Endothelial cell of hepatic sinusoid (primary cell): ENCODE results near the gene TAF4B.
"Not testable (repeated sequence)": the region's sequence is repeated elsewhere in the genome, so short reads cannot be mapped to it uniquely, and the experiment has no call there.

ENCODE experiments used
- in situ Hi-C: cut with HindIII; loops from 2 replicates; pipeline ENCODE4 v1.10.0; 2017; ENCODE audit warnings: low sequenced_read_pairs

Gene TAF4B

DNA sequence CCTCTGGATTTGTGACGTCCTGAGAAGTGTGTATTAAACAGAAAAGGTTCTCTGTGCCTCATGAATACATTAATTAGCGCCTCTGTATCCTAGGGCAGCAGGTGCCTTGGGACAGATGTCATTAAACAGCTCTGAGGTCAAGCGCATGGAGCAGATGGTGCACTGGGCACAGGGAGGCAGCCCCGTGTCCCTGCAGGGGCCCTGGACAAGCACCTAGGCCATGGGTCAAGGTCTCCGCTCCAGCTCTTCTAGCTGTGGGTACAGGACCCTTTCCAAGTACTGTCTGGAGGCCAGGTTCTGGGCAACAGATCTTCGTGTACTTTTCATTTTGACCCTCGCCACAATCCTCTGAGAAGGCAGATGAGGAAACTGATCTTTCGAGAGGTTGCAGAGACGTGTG lies 195.7 kb downstream of the TAF4B start:
- in situ Hi-C loops = no loop called here

DNA sequence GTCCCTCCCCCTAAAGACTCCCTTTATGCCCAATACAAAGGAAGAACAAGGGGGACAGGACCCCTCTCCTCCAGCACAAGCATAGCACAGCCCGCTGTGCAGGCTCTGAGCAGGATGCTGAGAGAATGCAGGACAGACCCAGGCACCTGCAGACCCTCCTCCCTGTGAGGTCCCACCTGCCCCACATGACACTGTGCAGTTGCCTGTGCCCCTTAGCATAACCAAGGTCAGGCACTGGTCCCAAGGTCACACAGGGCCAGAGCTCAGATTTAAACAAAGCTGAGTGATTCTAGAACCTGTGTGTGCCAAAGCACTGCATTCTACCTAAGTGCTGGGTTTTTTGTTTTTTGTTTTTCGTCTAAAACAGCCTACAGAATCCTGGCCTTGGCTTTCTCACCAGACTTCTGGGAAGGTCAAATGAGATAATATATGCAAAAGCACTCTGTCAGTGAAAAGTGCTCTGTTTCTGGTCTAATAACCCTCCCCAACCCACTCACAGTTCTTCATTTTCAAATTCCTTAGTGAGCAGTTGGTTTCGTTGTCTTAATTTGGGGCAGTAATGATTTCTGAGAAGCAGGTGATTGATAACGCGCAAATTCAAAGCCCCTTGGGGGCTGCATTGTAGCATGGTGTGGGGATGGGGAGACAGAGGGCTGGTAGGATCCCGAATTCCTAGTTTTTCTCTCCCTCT lies 196.4 kb downstream of the TAF4B start:
- in situ Hi-C loops = no loop called here

DNA sequence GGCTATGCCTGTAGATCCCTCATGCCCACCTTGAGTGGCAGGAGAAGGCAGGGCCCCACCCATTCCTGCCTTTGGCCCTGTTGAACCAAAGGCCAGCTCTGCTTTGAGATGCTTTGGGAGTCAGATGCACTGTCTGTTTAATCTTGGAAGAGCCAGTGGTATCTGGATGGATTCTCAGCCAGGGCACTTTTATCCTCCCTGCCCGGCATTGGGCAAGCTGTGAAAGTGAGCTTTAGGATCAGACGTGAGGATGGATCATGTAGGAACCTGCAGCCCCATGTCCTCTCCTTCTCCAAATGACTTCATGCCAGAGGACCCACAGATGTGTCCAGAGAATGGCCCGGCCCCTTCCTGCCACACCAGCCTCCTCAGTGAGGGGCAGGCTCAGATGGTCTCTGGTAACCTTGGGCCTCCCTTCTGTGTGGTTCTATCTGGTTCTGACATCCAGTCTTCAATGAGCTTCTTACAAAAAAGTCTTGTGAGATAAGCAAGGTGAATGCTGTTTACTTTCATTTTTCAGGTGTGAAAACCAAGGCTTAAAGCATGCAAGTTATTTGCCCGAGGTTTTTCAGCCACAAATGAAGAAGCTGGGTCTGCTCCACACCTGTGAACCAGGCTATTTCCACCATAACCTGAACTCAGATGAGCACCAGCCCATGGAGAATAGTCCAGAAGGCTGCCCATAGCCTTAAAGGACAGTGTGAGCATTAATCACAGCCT lies 198.3 kb downstream of the TAF4B start:
- in situ Hi-C loops = loop anchor here (5.0 kb wide), 1 partner anchor 38 kb away; no protein-coding TSS in a partner anchor

DNA sequence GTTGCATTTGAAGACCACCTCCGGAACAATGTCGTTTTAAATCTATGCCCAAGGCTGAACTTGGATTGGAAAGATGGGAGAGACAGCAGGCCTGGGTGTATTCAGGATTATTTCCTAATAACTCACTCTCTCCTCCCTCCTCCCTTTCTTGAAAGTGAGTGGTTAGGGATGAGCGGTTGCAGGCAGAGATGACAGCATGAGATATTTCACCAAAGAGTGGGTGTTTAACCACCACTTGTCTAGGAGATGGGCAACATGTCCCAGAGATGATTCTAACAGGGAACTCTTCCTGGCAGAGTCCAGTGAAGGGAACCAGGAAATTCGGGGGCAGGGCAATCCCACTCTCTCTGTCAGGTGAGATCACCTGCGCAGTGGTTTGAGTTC lies 198.9 kb downstream of the TAF4B start:
- in situ Hi-C loops = loop anchor here (5.0 kb wide), 1 partner anchor 37 kb away; no protein-coding TSS in a partner anchor

DNA sequence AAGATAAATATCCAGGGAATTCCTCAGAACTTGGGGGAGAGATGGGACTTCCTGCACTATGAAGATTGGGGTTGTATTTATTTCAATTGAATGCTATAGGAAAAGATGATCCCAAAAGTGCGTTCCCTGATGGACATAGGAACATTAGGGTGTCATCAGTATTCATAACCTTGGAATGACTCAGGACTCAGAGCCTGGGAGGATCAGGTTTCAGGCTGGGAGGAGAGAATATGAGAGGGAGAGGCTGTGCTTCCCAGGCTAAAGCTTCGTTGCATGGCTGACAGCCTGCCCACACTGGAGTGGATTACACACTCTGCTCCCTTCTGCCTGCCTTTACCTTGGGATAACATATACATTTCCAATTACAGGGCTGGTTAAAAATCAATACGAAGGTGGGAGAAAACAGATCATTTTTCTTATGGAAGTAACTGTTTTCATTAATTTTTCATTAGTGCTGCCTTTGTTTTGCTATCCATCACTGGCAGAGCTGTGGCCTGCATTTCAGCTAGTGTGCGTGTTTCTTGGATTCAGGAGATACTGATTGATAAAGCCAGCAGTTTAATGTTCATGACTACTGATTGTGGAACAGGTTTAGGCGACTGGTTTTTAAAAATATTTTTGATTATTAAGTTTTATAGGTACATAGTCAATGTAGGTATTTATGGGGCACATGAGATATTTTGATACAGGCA lies 203.4 kb downstream of the TAF4B start:
- in situ Hi-C loops = loop anchor here (5.0 kb wide), 1 partner anchor 33 kb away; no protein-coding TSS in a partner anchor

DNA sequence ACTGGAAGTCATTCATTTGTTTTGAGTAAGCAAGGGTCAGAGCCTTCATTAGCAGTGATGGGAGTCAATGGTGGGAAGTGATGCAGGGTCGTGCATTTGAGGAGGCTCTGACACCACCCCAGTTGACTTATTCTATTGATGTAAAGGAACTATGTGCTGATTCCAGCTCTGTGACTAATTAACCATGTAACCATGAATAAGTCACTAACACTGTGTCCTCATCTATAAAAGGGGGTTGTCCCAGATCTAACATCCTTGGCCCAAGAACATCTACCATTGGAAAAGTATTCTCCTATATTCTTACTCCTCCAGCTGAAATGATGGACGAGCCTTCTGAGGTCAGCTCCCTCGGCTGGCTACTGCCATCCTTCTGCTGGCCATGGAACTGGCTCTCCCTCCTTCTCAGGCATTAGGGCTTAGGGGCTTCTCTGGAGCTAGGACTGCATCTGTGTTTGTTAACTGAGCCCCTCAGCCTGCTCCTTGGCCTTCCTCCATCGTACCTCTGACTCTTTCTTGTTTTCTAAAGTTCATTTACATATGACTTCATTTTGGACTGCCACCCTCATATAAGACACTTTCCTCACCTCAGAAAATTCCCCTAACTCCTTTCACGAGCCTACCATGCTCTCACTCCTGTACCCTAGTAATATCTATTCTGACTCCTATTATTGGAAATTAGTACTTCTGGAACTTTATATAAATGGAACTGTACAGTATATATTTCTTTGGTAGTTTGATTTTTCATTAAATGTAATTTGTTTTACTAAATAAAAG lies 206.6 kb downstream of the TAF4B start:
- in situ Hi-C loops = no loop called here

DNA sequence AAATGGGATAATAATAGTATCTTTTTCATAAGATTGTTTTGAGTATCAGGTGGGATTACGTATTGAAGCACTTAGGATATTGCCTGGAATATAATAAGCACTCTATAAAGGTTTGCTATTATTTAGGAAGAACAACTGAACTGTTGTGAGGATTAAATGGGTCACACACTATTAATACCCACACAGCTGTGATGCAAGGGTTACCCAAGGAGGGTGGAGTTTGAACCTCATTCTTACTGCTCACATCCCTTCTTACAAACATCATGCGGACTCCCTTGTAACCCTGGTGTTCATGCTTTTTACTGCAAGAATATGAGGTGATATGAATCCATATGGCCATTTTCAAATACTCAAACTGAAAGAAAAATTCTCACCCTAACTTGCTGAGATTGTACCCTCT lies 208.6 kb downstream of the TAF4B start:
- in situ Hi-C loops = no loop called here

DNA sequence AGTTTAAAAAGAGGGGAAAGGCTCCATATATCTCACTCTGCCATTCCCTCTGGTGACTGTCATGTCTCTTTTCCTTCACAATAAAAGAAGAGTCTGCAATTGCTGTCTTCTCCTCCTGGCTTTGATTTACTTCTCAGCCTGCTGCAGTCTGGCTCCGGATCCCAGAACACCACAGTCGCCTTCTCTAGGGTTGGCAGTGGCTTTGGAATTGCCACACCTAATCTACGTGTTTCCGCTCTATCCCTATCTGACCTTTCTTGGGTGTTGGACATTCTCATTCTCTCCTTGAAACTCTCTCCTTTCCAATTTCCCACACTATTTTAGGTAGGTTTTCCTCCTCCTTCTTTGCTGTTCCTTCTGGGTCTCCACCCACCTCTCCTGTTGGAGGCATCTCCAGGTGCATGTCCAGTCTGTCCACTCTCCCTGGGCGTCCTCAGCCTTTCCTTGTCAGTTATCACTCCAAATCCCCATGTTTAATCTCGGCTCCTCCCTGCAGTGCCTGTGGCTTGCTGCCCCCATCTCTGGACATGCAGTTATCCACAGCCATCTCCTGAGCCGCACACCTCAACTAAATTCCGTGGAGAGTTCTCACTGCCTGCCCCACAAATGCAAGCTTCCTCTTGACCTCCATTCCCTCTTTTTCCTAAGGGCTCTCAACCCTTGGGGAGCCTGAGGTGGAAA lies 209.3 kb downstream of the TAF4B start:
- in situ Hi-C loops = no loop called here

DNA sequence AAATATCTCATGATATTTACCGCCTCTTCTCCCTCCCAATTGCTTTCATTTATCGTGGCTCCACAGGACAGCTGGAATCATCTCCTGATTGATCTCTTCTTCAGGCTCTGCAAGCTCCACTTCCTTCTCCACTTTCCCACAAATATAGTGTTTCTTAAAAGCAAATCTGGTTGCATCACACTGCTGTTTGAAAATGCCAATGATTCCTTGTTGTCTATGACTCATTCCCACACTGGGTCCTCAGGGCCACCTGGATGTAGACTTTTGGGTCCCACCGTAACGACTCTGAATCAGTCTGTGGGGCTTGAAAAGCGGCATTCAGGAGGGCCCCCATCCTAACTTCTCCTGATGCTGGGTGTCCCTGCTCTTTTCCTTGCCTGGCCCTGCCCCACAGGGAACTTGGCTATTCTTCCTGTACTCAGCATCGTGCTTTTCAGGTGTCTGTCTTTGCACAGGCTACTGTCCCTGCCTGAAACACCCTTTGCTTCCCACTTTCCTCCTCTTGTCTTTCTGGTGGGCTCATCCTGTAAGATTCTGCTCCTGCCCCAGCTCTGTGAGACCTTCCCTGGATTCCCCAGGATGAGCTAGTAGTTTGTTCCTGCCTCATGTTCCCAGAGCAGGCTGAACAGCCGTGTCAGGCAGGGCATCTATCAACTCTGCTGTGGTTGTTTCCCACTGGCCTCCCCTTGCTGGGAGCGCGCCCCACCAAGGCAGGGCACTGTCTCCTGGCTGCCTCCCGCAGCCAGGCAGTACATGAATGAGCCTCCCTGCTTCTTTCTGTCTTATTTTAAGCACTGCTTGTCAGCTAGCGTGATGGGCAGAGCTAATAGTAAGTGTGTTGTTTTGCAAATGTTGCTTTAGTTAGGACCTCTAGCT lies 210.2 kb downstream of the TAF4B start:
- in situ Hi-C loops = no loop called here

DNA sequence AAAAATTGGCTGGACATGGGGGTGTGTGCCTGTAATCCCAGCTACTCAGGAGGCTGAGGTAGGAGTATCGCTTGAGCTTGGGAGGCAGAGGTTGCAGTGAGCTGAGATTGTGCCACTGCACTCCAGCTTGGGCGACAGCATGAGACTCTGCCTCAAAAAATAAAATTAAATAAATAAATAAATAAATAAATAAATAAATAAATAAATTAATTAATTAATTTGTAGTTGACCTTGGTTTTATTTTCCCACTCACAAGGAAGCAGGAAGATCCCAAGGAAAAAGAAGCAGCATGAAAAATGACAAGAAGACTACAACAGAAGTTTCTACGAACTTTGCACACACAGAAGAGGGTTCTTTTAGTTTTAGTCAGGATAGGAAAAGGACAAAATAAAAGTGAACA lies 211.4 kb downstream of the TAF4B start:
- in situ Hi-C loops = not testable (repeated sequence)

DNA sequence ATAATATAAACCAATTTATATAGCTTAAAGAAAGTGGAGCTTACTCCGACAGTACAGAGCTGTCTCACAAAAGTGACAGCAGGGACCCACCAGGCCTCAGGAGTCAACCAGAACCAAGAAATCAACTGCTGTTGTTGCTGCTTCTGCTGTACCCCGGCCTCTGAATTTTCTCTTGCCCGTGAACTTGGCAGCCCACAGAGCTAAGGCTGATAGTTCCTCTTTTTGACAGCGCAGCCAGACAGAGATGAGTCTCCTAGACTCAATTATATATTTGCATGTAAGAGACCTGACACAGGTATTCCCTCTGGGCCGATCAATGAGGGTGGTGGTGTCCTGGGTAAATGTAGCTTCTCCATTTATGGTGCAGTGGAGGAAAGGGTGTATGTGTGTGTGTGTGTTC lies 212.7 kb downstream of the TAF4B start:
- in situ Hi-C loops = no loop called here

DNA sequence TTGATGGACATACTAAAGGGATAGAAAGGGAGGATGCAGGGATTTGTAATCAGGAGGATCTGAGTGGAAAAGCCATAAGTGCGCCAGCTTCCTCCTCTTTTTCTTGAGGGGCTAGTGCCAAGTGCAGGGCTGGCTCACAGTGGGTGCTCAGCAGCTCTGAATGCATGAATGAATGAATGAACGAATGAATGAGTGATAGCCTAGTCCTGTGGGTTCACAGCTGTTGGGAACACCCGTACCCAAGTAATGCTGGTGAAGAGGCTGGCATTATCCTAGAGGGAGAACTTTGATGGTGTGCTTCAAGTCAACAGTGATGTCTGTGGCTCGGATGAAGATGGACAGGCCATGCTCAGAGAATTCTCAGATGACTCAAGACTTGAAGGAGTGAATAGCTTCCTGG lies 213.3 kb downstream of the TAF4B start:
- in situ Hi-C loops = no loop called here

DNA sequence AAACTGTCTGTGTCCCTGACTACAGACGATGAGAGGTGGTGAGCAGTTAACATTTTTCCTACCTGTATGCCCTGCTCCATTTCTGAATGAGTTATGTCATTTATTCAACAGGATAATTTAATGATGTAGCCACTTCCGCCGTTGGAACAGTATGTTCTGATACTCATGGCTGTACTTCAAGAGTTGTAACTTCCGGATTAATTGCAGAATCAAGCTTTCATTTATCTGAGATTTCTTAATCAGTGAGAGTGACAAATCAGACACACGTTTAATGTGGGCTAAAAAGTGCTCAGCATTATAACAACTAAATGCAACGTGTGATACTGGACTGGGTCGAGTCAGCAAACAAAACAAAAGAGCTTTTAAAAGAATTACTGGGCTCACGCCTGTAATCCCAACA lies 214.4 kb downstream of the TAF4B start:
- in situ Hi-C loops = no loop called here
